ENCODE results near the gene UST.
"Not testable (repeated sequence)": the region's sequence is repeated elsewhere in the genome, so short reads cannot be mapped to it uniquely, and the experiment has no call there.

Gene UST

DNA sequence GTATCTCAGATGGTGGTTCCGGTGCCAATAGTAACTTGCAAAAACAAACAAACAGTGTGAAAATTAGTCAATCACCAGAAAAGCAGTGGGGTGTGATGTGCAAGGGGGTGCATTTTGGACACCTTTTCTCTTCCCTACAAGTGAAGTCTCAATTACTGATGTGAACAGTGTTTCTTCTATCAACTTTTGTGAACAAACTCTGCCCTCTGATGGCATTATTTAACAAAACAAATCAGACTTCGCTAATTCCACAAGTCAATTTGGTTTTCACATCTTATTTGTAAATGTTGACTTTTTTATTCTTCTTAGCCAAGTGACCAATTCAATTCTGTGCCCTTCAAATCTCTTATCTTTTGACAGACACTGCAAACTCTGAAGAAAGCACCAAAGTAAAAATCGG, 212.2 kb downstream of the UST start:
- DNase-seq: no peak

DNA sequence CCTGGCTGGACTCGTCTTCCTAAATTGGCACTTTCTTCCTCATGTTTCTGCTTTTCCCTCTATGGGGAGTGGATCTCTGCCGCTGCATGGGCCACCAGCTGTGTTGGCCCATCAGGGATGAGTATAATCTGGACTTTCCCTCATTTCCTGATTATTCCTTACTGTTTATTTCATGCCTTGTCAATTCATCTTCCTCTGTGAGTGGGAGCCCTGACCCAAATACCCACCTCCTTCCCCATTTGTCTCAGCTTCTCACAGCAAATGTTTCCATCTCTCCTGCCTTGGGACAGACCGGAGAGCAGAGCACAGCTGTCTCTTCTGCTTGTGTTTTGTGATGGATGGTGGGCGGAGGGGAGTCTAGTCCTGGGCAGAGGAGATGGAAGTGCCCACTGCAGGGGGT, 212.7 kb downstream of the UST start:
- DNase-seq: no peak

DNA sequence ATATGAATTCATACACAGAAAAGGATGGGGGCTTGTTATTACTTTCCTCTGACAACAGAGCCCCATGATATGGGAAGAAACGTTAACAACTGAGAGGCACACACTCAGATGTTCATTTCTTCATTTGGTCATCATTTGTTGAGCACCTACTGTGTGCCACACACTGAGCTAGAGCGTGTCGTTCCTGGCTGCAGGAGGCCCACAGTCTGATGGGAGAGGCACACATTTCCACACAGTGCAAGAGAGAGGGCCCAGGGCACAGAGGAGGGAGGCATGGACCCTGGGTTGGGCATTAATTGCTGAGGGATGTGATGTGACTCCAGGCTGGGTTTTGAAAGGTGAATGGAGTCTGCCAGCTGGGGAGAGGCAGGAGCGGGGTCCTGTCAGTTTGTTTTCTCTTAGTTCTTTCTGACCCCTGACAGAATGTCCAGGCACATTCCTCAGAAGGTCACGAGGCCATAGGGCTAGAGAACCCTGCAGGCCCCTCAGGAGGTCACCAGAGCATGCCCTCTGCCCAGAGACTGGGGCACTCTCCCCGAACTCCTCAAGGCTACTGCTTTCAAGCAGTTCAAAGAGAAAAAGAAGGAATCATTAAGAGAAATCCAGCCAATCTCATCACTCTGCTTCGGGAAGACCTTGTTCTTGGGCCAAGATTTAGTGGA, 216.2 kb downstream of the UST start:
- no peak for DNase-seq

DNA sequence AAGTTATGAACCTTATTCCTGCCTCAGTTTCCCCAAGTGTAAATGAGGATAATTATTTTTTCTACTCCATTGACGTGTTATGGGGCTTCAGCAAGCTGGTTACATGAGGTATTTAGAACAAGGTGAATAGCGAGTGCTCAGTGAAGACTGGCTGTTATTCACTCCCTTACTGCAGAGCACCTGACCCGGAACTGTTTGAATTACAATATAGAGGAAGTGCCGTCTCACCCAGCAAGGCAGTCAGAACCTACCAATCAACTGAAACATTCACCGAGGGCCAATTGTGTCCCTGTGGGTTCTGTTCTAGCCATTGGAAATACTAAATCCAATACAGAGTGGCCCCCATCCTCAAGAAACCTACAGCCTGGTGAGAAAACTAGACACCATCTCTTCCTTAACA, 216.9 kb downstream of the UST start:
- DNase-seq: no peak

DNA sequence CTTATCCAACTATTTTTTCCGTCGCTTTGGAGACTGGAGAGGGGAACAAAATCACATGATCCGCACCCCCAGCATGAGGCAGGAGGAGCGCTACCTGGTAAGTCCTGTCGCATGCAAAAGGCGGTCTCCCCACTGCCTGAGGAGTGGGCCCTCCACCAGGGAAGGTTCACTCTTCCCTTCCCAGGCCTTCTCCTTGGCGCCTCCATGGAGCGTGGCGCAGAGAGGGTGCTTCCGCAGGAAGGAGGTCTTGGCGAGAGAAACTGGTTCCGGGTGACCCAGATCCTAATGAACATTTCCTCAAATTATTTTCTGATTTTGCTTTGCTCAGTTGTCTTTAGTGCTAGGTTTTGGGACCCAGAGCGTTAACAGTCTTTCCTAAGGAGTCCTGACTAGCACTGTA, 217.6 kb downstream of the UST start:
- no peak for DNase-seq

DNA sequence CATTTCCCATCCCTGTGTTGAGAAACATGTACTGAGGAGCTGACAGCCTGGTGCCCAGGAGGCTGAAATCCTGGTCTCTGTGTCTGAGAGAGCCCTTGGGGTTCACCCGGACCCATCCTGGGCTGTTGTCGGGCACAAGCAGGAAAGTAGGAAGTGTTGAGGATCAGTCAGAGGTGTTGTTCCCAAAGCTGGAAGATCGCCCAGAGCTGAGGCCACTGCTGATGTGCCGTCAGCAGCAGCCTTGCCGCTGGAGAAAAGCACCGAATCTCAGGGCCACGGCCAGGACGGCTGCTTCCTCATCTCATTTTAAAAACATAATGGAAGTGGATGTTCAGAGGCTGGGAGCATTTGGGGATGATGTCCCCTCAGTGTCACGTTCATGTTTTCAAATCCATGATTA, 218.5 kb downstream of the UST start:
- no peak for DNase-seq

DNA sequence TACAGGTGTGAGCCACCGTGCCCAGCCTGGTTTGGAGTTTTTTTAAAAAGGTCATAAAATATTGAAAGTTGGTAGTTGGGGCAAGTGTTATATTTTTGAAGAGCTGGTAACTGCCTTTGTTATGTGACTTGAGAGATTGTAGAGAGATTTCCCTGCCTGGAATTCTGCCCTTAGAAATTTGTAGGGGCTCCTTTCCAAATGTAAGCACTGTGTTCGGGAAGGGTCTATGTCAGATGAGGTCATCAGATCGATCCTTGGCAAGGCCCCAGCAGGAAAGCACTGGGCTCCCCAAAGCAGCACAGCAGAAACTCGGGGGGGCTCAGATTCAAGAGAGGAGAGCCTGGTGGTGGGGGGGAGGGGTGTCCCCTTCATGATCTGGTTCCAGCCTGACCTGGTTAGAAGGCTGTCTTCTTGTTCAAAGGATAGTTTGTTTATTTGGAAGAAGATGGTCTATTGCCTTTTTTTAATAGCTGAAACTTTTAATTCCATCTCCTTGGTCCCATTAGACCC, 220.2 kb downstream of the UST start:
- no peak for DNase-seq

DNA sequence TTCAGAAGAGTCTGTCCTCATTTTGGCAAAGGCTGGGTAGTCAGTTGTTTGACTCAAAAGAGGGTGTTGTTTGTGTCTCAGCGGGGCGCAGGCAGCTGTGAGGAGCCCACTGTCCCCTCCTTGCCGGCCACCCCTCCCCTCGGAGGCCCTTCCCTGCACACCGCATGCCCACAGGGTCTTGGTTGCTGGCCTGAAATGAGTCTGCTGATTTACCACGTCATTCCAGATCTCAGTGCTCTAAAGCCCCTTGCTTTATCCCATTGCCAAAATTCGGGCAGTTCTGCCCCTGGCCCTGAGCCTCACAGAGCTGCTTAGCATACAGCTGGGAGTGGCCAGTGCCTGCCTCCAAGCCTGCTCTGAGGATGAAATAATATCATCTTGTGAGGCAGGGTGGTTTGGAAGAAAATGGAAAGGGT, 220.7 kb downstream of the UST start:
- no peak for DNase-seq

DNA sequence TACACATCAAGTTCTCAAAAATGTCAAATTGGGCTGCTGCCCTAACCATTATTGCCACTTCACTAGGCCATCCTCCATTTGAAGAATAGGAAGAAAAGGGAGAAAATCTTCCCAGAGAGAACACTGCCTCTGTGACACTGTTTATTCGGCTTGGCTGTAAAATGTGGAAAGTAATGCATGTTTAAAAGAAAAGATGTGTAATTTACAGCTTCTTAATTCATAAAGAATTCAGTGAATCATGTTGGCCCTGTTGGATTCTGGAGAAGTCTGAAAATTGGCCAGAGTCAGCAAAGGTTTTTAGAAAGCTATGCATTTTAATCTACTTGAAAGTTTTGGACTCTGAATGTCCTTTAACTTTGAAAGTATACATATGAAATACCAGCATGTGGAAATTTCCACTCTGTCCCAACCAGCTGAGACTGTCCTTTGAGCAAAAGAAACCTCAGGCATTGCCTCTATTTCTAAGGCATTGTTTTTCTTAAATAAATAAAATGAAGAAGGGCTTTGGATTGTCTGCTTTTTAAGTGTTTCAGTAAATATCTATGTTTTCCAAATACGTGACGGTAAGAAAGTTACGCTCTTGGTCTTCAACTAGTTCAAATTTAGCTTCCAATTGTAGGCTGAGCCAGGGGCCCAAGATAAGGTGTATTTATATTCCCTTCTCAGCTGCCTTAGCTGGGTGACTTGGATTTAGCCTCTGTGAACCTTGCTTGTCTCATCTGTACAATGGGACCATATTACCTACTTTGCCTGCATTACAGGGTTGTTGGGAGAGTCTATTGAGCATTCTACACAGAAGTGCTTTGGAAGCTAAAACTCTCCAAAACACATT, 222.2 kb downstream of the UST start:
- DNase-seq: peak; percentile 23

DNA sequence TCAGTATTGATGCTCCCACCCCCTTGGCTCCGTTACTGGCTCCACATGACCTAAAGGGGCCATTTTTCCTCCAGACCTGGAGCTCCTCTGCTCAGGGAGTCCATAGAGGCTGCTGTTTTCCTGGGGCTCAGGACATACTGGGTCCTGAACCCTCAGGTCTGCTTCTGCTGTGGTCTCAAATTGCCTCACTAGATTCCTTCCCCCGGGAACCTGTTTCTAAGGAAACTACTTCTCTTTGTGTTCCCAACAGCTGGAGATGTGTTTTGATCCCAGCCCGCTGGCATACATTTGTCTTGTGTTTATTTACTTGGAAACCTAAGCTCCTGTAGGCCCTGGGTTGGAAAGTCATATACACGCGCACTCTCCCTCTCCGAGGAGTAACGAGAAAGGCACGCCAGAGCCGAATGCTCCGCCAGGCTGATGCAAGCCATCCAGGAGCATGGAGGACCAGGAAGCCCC, 222.8 kb downstream of the UST start:
- DNase-seq: no peak

DNA sequence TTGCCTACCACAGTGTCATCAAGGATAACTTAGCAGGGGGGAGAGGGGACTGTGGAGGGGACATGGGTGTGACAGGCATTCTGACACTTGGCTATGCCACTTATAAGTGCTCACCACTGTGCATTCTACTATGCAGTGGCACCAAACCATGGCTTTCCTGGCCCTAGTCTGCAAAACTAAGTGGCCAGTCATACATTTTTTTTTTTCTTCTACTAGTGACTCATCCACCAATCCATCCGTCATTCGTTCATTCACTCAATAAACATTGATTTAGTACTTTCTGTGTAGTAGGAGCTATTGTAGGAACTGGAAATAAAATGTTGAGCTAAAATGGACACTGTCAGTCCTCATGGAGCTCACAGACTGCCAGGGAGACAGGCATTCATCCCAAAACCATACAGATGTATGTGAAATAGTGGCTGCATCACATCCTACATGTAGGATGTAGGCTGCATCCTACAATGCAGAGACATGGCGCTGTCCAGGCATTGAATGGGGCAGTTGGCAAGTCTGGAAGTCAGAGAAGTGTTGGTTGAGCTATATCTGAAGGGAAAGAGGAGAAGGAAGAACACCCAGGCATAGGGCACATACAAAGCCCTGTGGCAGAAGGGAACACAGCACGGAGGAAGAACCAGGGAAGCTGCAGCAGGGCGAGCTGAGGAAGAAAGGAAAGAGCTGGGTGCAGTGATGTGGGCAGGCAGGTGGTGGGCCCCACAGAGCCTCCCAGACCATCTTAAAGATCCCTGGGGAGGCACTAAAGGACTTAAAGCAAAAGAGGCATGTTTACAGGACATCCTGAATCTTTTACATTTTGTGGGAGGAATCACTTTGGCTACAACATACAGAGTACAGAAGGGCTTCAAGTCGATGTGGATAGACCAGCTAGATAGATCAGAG, 224.4 kb downstream of the UST start:
- peak; percentile 57 for DNase-seq

DNA sequence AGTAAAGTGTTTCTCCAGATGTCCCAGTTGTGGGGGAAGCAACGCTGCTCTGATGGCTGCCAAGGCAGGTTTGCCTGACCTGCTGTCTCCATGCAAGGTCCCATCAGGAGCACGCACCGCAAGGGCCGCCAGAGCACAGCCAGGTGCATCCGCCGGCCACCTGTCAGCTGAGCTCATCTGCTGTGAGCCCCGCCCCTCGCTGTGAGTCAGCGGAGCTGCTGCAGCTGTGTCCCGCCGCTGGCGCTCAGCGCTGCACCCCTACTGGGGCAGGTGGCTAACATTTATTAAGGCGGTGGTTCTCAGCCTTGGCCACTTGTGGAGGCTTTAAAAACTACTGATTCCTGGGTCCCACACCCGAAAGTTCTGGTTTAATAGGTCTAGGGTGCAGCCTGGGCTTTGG, 225.7 kb downstream of the UST start:
- no peak for DNase-seq

DNA sequence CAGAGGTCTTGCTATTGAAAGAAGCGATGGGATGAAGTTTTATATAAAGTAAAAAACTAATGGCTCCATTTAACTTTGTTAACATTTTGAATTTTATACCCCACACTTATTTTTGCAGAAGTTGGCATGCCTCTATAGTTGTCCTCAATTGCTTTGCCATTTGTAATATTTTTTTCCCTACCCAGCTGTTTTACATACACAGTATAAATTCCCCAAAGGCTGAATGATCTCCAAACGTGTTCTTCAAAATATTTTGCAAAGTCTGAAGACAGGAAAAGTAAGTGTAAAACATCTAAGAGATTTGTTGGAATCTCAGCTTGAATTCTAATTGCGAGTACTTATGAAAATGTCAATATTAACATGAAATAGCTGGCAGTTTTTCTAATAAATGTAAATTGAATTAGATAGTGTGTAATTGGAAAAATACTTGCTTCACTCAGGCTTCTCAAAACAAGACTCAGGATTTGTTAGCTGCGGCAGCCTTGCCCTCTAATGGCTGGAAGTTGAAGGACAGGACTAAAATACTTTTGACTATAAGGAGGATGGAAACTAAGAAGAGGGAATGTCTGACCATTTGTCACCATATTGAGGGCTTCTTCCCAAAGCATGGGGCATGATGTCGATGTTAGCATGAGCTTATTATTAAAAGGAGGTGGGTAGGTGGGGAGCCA, 226.8 kb downstream of the UST start:
- peak; percentile 59 for DNase-seq

DNA sequence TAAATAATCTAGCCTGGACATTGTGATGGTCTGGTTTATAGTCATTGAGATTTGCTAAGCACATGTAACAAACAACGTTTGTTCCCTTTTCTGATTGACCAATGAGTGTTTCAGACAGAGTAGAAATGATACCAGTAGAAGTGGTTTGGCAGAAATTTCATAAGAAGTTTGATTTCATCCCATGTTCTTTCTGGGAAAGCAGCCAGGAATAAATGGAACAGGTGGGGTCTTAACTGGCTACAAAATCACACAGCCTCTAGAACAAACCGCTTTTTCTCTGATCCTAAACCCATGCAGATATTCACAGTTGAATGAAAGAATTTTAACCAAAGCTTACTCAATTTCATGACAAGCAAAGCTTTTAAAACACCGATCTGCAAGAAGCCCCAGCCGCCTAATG, 227.5 kb downstream of the UST start:
- no peak for DNase-seq

DNA sequence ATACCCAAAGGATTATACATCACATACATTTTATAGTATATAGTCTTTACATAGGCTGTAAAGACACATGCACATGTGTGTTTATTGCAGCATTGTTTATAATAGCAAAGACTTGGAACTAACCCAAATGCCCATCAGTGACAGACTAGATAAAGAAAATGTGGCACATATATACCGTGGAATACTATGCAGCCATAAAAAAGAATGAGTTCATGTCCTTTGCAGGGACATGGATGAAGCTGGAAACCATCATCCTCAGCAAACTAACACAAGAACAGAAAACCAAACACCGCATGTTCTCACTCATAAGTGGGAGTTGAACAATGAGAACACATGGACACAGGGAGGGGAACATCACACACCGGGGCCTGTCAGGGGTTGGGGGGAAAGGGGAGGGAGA, 231.5 kb downstream of the UST start:
- DNase-seq: not testable (repeated sequence)

DNA sequence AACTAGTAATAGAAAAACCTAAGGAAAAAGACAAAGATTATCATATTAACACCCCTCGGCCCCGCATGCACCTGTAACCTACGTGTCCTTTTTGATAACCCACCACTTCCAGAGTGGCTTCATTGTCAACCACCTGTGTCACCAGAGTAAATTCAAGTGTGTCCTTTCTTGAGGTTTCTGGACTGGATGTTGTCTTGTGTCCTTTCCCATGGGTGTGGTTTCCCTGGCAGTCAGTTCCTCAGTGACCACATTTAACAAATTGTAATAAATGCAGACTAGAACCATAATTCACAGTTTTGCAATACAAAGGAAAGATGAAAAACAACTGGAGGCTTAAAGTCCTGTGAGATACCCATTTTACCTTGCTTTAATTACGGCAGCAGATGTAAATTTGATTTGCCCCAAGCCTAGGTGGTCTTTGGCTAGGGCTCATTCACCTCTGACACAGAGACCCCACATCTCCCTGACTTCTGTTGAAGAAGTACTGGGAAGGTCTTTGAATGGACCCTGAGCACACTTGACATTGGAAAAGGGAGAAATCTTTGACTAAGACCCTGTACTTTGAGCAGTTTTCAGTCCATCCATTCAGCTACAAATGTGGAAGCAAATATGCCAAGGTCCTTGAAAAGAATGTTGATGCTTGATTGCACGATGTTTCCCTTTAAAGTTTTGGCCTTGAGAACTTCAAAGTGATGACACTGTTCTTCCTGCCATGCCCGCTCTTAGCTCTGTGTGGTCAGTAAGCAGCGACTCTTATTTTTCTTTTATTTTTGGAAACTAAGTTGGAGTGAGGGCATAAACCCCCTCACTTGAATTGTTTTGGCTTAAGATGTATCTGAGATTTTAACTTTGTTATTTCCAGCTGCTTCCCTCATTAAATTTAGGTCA, 232.4 kb downstream of the UST start:
- no peak for DNase-seq

DNA sequence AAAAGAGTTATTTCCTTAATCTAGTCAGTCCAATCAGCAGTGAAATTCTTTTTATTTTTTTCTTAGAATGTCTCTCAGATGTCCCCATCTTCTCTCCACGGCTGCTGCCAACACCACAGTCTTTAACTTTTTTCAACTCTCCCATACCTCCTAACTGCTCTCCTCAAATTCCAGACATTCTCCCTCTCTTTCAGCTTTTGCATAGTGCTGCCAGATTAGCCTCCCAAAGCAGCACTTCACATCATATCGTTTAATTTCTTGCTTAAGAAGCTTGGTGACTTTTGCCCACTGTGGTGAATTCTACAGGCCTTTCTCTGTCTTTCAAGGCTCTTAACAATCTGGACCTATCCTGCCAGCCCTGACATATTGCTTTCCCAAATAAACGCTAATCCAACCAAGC, 233.4 kb downstream of the UST start:
- DNase-seq: no peak

DNA sequence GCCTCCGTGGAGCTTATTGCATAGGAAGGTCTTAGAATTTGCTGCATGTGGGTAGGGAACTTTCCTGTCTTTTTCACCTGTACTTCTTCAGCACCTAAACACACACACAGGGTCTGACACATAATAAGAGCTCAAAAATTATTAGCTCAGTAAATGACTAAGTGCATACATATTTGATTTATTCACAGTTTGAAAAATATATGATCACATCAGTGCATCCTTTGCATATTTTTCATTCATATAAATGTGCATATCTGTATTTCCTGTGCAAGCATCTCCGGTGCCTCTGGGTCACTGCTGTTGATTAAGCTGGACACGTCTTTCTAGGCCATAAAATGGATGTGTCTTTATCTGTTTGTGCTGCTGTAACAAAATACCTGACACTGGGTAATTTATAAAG, 234.7 kb downstream of the UST start:
- peak; percentile 7 for DNase-seq

DNA sequence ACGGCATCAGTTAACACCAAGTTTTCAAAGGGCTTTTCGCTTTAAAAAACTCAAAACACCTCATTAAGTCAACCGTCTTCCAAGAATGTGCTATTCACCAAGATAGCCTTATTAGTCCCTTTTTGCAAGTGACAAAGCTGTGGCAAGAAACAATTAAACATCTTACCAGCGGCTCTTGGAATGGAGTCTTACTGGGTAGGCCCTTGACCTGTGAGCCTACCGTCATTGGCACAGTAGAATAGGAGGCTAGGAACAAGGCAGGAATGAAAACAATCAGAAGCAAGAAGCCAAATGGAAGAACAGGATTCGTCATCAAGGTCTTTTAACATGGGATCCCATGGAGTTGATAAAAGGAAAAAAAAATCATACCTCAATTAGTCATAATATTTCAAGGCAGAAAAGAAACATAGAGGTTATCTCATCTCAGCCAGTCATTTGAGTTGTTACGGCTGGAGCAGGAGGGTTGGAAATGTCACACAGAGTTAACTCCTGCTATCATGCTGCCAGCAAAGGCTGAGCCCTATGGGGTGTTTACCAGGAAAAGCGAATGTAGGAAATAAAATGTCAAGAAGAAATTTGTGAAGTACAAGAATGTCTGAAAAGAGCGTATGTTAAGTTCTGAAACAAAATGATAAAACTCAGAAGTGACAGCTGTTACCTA, 236.4 kb downstream of the UST start:
- no peak for DNase-seq

DNA sequence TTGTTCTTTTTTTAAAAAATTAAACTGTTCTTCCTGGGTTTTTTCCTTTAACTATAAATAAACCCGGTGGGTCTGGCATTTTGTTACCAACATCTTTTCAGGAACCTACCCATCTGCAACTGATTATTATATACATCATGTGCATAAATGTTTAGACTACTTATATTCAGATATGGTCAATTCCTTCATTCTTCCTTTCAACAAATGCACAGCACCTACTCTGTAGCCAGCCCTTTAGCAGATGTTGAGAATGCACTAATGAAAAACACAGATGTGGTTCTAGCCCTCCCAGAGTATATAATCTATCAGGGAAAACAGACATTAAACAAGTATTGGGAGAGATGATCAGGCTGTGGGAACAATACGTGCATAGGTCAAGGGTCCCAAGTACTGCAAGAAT, 237.1 kb downstream of the UST start:
- no peak for DNase-seq

DNA sequence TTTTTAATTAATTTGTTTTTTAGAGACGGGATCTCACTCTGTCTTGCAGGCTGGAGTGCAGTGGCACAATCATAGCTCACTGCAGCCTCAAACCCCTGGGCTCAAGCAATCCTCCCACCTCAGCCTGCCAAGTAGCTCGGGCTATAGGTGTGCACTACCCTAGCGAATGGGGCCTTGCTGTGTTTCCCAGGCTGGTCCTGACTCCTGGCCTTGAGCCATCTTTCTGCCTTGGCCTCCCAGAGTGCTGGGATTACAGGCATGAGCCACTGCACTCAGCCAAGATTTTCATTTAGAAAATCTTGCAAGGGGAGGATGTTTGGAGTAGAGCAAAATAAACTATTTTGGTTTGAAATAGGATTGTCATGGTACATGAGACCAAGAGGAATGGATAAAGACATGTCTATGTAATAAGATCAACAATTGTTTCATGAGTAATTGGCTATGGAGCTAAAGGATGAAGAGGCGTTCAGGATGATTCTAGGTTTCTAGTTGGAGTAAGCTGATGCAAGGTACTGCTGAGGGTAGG, 237.8 kb downstream of the UST start:
- DNase-seq: no peak

Data from HCEC 1CT (cell line).